HEK293 (cell line): ENCODE measurements around the gene ABI3BP.

ENCODE experiments used
- CTCF ChIA-PET: fragments of 350-600 bp; formaldehyde crosslinking; extraction: SDS; loops from one replicate; lab custom pipeline; 2021; ENCODE audit warnings: antibody characterized with exemption; lab: Yijun Ruan, JAX
- POLR2A ChIA-PET: fragments of 300-600 bp; formaldehyde crosslinking; extraction: SDS; loops from one replicate; lab custom pipeline; 2020; ENCODE audit warnings: antibody characterized with exemption, inconsistent platforms; lab: Yijun Ruan, JAX
- H3K27ac ChIP-seq: fragments of 200-500 bp; sonication (Bioruptor generic); 2 replicates; pipeline ENCODE4 v1.5.1; 2014; ENCODE audit warnings: low read depth, low read length, control low read depth, inconsistent platforms; ENCODE audit errors: extremely low read depth
- H3K36me3 ChIP-seq, 2 experiments: fragments of 200-500 bp in 1 of 2; sonication (Bioruptor generic) in 1 of 2; 1 replicate in 1 of 2; 2 replicates in 1 of 2; pipeline ENCODE4 v1.5.1; 2014 to 2017; ENCODE audit warnings: inconsistent platforms in 2 of 2, low read length in 2 of 2; ENCODE audit not compliant: control insufficient read depth in 2 of 2, insufficient read depth in 1 of 2
- H3K4me1 ChIP-seq: fragments of 200-500 bp; sonication (Bioruptor generic); 2 replicates; pipeline ENCODE4 v1.5.1; 2014; ENCODE audit warnings: mild to moderate bottlenecking, low read length, inconsistent platforms; ENCODE audit not compliant: control insufficient read depth, insufficient read depth
- H3K4me3 ChIP-seq: 2 replicates; pipeline ENCODE4 v1.5.1; 2011; ENCODE audit warnings: low read depth, mild to moderate bottlenecking, control low read depth, low read length, moderate library complexity
- H3K9me3 ChIP-seq: fragments of 200-500 bp; sonication (Bioruptor generic); 2 replicates; pipeline ENCODE4 v1.5.1; 2014; ENCODE audit warnings: low read depth, low read length, inconsistent platforms; ENCODE audit not compliant: control insufficient read depth, insufficient read depth
- FEZF1 ChIP-seq: fragments of 450-650 bp; formaldehyde crosslinking; IDR thresholded peaks from 2 replicates; pipeline ENCODE4 v1.5.1; 2016; ENCODE audit warnings: missing biosample characterization, missing genetic modification characterization
- KLF1 ChIP-seq: fragments of 450-650 bp; formaldehyde crosslinking; IDR thresholded peaks from 2 replicates; pipeline ENCODE4 v1.5.1; 2016; ENCODE audit warnings: missing biosample characterization, missing genetic modification characterization
- PRDM6 ChIP-seq: fragments of 450-650 bp; formaldehyde crosslinking; IDR thresholded peaks from 2 replicates; pipeline ENCODE4 v1.5.1; 2017; ENCODE audit warnings: missing biosample characterization, missing genetic modification characterization
- ZFP69B ChIP-seq: fragments of 450-650 bp; formaldehyde crosslinking; IDR thresholded peaks from 2 replicates; pipeline ENCODE4 v1.5.1; 2016; ENCODE audit warnings: missing biosample characterization, missing genetic modification characterization
- ZNF2 ChIP-seq: fragments of 450-650 bp; formaldehyde crosslinking; IDR thresholded peaks from 2 replicates; pipeline ENCODE4 v1.5.1; 2016; ENCODE audit warnings: missing biosample characterization, missing genetic modification characterization
- ZNF211 ChIP-seq: fragments of 450-650 bp; formaldehyde crosslinking; IDR thresholded peaks from 2 replicates; pipeline ENCODE4 v1.5.1; 2016; ENCODE audit warnings: low read depth, missing biosample characterization, missing genetic modification characterization
- ZNF311 ChIP-seq: fragments of 450-650 bp; formaldehyde crosslinking; IDR thresholded peaks from 2 replicates; pipeline ENCODE4 v1.5.1; 2017; ENCODE audit warnings: missing biosample characterization, missing genetic modification characterization, borderline replicate concordance
- ZNF335 ChIP-seq: fragments of 450-650 bp; formaldehyde crosslinking; conservative IDR thresholded peaks from 2 replicates; pipeline ENCODE4 v1.5.1; 2016; ENCODE audit warnings: missing biosample characterization, missing genetic modification characterization
- ZNF341 ChIP-seq: fragments of 450-650 bp; formaldehyde crosslinking; IDR thresholded peaks from 2 replicates; pipeline ENCODE4; 2016; ENCODE audit warnings: low read depth, missing biosample characterization, missing genetic modification characterization
- ZNF416 ChIP-seq: fragments of 450-650 bp; formaldehyde crosslinking; IDR thresholded peaks from 2 replicates; pipeline ENCODE4 v1.5.1; 2016; ENCODE audit warnings: missing biosample characterization, missing genetic modification characterization
- ZNF48 ChIP-seq: fragments of 450-650 bp; formaldehyde crosslinking; IDR thresholded peaks from 2 replicates; pipeline ENCODE4 v1.5.1; 2016; ENCODE audit warnings: missing biosample characterization, missing genetic modification characterization
- ZNF501 ChIP-seq: fragments of 450-650 bp; formaldehyde crosslinking; IDR thresholded peaks from 2 replicates; pipeline ENCODE4 v1.5.1; 2016; ENCODE audit warnings: missing biosample characterization, missing genetic modification characterization
- ZNF704 ChIP-seq: fragments of 450-650 bp; formaldehyde crosslinking; IDR thresholded peaks from 2 replicates; pipeline ENCODE4 v1.5.1; 2016; ENCODE audit warnings: missing biosample characterization, missing genetic modification characterization
- ZNF707 ChIP-seq: fragments of 450-650 bp; formaldehyde crosslinking; IDR thresholded peaks from 2 replicates; pipeline ENCODE4 v1.5.1; 2016; ENCODE audit warnings: missing biosample characterization, missing genetic modification characterization
- ZNF76 ChIP-seq: fragments of 450-650 bp; formaldehyde crosslinking; IDR thresholded peaks from 2 replicates; pipeline ENCODE4; 2016; ENCODE audit warnings: low read depth, missing biosample characterization, missing genetic modification characterization, borderline replicate concordance
- ZNF791 ChIP-seq: fragments of 450-650 bp; formaldehyde crosslinking; IDR thresholded peaks from 2 replicates; pipeline ENCODE4 v1.5.1; 2016; ENCODE audit warnings: missing biosample characterization, missing genetic modification characterization
- ZNF792 ChIP-seq: fragments of 450-650 bp; formaldehyde crosslinking; IDR thresholded peaks from 2 replicates; pipeline ENCODE4 v1.5.1; 2016; ENCODE audit warnings: missing biosample characterization, missing genetic modification characterization
- ZSCAN30 ChIP-seq: fragments of 450-650 bp; IDR thresholded peaks from 2 replicates; pipeline ENCODE4 v1.5.1; 2018; ENCODE audit warnings: missing biosample characterization, mild to moderate bottlenecking, missing genetic modification characterization, moderate library complexity
- TF ChIP-seq, protein P1 (sequence below): fragments of 450-650 bp; formaldehyde crosslinking; IDR thresholded peaks from 2 replicates; pipeline ENCODE4 v1.5.1; 2016; ENCODE audit warnings: missing biosample characterization, missing genetic modification characterization
- TF ChIP-seq, protein P2 (sequence below): fragments of 450-650 bp; formaldehyde crosslinking; IDR thresholded peaks from 2 replicates; pipeline ENCODE4 v1.5.1; 2016; ENCODE audit warnings: missing biosample characterization, missing genetic modification characterization, low read depth

ABI3BP gene

GRCh38 chr3:100759950-100760349, 233.3 kb downstream of the ABI3BP start:
- Histone ChIP-seq H3K9me3 (no peaks in the 10 kb centered on the region), H3K4me1 (no peaks in the 10 kb centered on the region)
- TF ChIP-seq ZNF311 (tag by site-specific recombination): no peak
- TF ChIP-seq ZNF48 (tag by site-specific recombination): no peak
- TF ChIP-seq ZNF704 (tag by site-specific recombination): no peak
- TF ChIP-seq, protein P1, sequence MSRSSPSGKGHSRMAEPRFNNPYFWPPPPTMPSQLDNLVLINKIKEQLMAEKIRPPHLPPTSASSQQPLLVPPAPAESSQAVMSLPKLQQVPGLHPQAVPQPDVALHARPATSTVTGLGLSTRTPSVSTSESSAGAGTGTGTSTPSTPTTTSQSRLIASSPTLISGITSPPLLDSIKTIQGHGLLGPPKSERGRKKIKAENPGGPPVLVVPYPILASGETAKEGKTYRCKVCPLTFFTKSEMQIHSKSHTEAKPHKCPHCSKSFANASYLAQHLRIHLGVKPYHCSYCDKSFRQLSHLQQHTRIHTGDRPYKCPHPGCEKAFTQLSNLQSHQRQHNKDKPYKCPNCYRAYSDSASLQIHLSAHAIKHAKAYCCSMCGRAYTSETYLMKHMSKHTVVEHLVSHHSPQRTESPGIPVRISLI (tag by site-specific recombination): no peak
- no peak for TF ChIP-seq PRDM6
- no peak for TF ChIP-seq FEZF1 (tag by site-specific recombination)
- TF ChIP-seq ZNF791 (tag by site-specific recombination): no peak
- TF ChIP-seq ZSCAN30 (tag by site-specific recombination): no peak
- TF ChIP-seq ZNF501: no peak
- TF ChIP-seq, protein P2, sequence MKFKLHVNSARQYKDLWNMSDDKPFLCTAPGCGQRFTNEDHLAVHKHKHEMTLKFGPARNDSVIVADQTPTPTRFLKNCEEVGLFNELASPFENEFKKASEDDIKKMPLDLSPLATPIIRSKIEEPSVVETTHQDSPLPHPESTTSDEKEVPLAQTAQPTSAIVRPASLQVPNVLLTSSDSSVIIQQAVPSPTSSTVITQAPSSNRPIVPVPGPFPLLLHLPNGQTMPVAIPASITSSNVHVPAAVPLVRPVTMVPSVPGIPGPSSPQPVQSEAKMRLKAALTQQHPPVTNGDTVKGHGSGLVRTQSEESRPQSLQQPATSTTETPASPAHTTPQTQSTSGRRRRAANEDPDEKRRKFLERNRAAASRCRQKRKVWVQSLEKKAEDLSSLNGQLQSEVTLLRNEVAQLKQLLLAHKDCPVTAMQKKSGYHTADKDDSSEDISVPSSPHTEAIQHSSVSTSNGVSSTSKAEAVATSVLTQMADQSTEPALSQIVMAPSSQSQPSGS (tag by site-specific recombination): no peak
- TF ChIP-seq, all 188 proteins: peak for 0
- POLR2A ChIA-PET: no interaction called here
- no peak overlapping the region for H3K27ac ChIP-seq
- CTCF ChIA-PET: interaction anchor here (0.7 to 0.8 kb wide), 2 partner anchors 13 to 376 kb away, joined by 3 to 4 read pairs; no protein-coding TSS in a partner anchor
- H3K36me3 ChIP-seq: peaks cover 0 to 4% of the 10 kb centered on the region in 2 experiments; a peak in 1 of 3 replicates
- H3K4me3 ChIP-seq: no peak overlapping the region

- CTCF ChIA-PET: interaction anchor here (0.6 to 0.8 kb wide), 2 partner anchors 12 to 30 kb away, joined by 3 to 4 read pairs; no protein-coding TSS in a partner anchor
- no peak overlapping the region for H3K4me3 ChIP-seq
- TF ChIP-seq ZNF792 (no peak), ZNF76 (tag by site-specific recombination) (no peak), ZNF211 (no peak), ZNF791 (tag by site-specific recombination) (no peak), ZFP69B (tag by site-specific recombination) (no peak), ZNF2 (tag by site-specific recombination) (no peak), ZNF341 (tag by site-specific recombination) (no peak), KLF1 (tag by site-specific recombination) (no peak), ZNF707 (tag by site-specific recombination) (no peak), ZNF335 (tag by site-specific recombination) (no peak), ZNF416 (tag by site-specific recombination) (no peak)
- TF ChIP-seq, all 188 proteins: peak for 0
- H3K27ac ChIP-seq: no peak overlapping the region
- peaks cover 0 to 6% of the 10 kb centered on the region in 2 experiments; a peak in 1 of 3 replicates for H3K36me3 ChIP-seq
- H3K9me3 ChIP-seq: no peaks in the 10 kb centered on the region
- no peaks in the 10 kb centered on the region for H3K4me1 ChIP-seq
- POLR2A ChIA-PET: no interaction called here
Observed at GRCh38 chr3:100759159-100759558, 234.1 kb downstream of the ABI3BP start.
